ENCODE data around the gene ITGBL1. TPM values are rescaled to one million over a fixed set of nuclear protein-coding genes. Genes with fewer than 3 reads are reported as not detected.

Gene ITGBL1
- total RNA-seq, 1 donor from 2014 or later = 0.40 TPM

DNA sequence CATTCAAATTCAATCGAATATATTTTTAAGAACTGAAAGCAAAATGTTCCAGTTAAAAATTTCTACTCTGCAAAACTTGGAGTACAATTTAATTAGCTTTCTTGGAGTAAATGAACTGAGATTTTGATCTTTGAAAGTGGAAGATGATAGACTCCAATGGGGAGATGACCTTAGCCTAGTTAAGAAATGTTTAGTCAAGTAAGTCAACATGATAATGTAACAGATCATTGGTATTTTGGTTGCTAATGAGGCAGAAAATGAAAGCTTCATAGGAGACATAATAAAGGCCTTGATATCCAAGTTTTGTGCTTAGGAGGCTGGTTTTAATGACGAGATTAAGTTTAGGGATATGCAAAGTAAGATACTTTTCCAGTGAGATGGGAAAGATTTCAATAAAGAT, 181.7 kb downstream of the ITGBL1 start:
- no peak for ATAC-seq

DNA sequence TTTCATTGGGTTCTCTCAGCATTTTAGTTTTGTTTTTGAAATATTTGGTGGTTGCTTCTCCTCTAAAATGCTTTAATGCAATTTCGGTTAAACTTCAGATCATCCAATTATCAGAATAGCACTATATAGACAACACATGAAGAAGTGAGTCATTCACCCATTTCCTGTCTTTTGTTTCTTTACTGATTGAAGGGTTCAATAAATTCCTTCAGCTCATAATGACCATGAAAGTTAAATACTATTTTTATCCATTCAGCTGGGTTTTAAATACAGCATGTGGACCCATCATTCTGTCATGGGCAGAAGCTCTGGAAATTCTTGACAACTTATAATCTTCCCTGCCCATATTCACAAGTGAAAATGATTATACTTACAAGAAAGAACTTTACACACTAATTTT, 187.2 kb downstream of the ITGBL1 start:
- ATAC-seq = no peak

DNA sequence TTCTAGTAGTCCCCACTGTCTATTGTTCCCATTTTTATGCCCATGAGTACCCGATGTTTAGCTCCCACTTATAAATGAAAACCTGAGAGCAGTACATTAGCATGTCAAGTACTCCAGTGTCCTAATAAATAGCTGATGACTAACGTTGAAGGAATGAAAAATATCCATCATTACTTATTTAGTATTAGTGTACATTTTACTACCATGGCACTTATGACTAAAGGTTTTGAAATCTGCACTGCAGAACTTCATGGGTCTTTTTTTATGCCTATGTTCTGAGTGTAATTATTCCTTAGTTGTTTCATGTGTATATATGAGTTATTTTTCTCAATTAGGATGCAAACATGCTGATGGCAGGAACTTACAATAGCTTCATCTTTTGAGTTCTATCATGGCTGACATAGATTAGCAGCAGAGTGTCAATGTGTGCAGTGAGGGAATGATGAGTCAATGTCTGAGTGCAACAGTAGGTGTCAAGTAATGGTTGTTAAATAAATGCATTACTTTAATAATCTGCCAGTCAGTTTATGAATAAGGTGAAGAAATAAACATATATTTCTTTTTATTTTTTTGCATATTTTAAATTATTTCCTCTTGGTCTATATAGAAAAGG, 188.4 kb downstream of the ITGBL1 start:
- ATAC-seq = no peak

GRCh38 chr13:101645871-101646270, 193.4 kb downstream of the ITGBL1 start:
- no peak for ATAC-seq

DNA sequence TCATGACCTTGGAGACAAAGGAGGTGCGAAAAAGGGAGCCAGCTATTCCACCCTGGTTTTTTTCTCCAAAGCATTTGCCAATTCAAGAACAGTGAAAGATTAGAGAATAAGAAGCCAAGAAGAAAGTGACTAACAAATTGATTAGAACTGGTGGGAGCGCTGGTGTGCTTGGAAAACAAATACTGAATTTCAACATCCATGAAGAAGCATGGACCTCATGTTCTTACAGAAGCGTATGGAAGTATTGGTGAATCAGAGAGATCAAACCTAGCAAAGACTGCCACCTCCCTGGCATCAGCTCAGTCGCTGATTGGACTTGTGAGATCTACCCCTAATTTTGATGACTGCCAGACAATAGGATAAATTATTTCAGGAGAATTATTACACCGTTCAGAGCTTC, 195.3 kb downstream of the ITGBL1 start:
- no peak for ATAC-seq

DNA sequence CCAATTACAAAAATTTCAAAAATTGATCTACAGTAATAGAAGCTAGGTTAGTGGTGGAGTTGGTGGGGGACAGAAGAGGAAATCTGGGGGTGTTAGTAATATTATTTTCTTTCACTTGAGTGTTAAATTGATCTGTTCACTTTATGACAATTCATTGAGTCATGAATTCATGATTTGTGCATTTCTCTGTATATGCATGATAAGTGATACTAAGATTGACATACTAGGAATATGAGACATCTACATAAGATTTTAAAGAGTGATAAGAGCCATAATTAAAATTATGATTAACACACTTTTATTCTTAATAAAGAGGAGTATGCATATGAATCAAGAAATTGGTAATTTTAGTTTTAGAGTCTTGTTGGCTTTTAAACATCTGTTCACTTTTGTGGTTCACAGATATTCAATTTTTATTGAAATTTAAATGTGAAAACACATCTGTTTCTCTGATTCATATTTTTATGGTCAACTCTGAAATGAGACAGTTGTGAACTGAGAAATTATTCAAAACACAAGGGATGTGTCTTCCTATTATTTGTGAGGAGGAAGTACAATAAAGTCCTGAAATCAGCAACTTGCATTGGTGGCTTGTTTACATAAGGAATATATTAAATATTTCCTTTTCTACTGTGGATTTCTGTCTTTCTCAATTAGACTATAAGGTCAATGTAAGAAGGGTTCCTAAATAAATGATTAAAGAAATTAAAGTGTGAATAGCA, 196.5 kb downstream of the ITGBL1 start:
- no peak for ATAC-seq

DNA sequence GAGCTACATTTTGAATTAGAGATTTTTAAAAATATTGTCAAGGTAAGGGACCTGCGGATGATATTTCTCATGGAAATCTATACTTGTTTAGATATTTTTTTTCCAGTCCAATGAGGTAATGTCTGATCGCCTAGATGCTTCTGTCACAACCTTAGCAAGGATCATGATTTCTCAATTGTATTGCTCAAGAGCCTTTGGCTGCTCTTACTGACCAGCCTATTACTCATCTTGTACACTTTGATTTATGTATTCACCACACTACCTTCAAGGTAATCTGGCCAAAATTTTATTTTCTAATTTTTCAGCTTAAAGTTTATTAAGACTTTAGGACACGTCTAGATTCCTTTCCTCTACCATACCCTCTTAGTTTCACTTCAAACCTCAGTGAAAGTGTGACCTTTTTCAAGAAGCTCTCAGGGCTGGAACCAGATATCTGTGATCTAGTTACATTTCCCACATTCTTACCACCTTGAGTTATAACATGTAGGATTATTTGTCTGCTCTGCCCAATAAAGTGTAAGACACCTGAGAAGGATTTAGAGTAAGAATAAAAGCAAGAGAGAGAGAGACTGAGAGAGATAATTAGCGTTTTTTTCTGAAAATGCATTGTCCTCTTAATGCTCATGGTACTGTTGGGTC, 197.1 kb downstream of the ITGBL1 start:
- ATAC-seq = peak; percentile 77

DNA sequence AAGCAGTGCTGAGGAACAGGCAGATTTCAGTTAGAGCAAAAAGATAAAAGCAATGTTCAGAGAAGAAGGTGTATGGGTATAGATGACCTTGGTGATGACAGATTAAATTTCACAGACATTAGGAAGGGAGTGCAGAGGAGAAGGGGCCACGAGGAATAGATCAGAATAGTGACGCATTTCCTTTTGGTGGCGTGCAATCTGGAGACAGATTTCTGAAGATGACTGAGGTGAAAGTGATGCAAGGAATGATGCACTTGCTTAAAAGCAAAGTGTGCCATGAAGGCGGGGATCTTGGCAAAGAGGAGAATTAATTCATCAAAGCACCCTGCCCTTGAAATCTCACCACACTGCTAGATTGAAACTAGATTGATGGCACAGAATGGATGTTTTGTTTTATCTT, 202.4 kb downstream of the ITGBL1 start:
- no peak for ATAC-seq

GRCh38 chr13:101655435-101655834, 203.0 kb downstream of the ITGBL1 start:
- ATAC-seq = no peak

DNA sequence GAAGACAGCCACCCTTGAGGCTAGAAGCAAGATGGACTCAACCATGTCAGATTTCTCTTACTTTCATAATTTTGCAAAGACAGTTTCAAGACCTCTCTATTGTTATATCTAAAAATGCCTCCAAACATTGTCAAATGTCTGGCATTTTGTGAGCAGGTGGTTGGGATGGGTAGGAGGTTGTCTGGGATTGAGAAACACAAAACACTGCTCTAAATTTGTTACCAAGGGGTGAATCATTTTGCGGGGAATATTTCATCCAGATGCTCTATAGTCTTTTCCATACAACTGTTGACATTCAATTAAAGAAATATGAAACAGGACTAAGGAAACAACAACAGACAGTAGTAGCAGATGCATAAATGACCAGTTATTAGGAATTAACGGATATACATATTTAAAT, 208.2 kb downstream of the ITGBL1 start:
- no peak for ATAC-seq

GRCh38 chr13:101661839-101662238, 209.4 kb downstream of the ITGBL1 start:
- ATAC-seq = no peak

DNA sequence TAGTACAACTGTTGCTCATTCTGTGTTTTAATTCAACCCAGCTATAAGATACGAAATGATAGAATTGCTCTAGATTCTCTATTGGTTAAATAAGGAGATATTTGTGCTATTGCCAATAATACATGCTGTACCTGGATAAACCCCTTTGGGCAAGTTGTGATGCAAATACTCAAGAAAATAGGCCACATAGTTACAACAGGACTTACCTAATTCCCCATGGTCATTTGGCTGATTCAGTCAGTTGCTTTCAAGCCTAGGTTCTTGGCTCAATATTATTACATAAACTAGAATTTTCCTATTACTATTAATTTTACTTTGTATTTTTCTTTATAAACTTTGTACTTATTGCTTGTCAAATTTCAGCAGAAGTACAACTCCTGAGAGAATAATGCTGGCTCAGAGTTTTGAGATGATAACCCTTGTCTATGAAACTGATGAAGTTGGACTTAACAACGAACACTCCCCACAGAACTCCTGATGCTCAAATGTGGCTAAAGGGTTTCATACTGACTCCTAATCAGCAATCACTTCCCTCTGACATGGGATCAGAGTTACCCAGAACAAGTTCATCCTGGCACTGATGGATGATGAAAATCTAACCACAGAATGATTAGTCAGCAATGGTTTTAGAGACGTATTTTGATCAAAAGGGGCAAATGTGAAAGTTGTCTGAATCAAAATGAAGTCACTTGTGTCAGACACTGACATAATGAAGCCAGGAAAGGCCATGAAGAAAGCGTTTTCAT, 221.1 kb downstream of the ITGBL1 start:
- ATAC-seq = no peak

- no peak for ATAC-seq
Observed at GRCh38 chr13:101681834-101682233, 229.4 kb downstream of the ITGBL1 start.

DNA sequence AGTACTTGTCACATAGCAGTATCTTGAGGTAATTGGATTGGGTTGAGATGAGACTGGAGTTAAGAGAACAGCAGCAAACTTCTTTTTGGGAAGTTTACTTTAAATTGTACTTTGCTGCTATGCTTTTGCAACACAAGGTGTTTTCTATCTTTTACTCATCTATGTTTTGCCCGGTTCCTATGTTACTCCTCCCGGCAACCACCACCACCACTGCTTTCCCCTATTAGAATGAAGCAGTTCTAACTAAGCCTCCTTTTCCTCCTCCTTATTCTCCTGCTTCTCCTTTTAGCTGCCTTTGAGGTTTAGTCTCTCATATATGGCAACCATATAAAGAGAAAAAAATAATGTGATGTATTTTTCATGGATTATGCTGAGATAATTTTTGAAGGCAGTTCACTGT, 233.5 kb downstream of the ITGBL1 start:
- ATAC-seq = no peak

DNA sequence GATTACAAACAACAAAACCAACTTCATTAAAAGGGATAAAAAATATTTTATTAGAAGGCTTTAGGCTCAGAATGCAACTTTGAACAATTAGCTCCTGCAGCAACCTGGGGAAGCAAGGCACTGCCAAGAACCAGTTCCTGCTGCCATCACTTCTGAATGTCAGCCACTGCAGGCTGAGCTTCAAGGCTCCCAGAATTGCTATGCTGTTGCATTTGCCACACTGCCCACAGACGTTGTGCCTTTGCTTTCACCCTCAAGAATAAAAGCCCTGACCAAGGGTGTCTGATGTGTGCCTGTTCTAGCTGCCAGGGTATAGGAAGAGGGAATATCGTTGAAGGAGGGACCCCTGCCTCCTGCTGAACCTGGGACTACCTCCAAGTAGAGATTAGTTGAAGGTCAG, 238.4 kb downstream of the ITGBL1 start:
- ATAC-seq = no peak

DNA sequence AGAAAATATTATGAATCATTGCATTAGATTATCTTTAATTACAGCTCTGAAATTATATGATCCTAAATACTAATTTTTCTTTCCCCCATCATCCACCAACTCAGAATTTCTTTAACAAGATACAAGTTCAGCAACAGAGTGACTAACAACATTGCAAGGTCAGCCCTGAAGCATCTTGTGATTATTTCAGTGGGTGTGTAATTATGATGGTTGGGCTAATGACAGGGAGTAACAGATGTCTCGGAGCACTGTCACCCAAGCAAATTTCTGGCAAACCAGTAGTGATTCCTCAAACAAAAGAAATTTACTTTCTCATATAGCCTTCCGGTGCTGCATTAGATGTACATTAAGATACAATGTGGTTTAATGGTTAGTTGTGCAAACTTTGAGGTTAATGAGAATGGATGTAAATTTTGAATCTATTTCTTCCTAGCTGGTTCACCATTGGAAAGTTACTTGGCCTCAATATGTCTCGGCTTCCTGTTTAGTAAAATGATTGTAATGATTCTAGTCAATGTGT, 238.9 kb downstream of the ITGBL1 start:
- ATAC-seq = no peak

- ATAC-seq = no peak
Observed at GRCh38 chr13:101695870-101696516, 243.5 kb downstream of the ITGBL1 start.

GRCh38 chr13:101697745-101698144, 245.3 kb downstream of the ITGBL1 start:
- ATAC-seq = no peak

DNA sequence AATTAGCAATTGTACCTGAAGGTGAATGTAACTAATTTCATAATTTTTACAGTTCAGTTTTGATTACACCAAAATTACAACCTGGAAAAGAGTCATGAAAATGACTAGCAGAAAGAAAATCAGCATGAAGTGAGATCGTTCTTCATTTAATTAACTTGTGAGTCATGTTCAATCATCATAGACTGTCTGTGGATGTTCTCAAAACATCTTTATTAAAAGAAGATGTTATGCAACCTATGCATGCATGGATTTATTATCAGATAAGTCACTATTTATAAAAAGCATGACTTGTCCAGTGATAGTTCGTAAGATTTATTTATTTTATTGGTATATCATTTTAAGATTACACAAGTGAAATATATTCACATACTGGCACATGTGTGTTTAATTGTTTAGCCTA, 245.9 kb downstream of the ITGBL1 start:
- ATAC-seq = no peak

- no peak for ATAC-seq
Observed at GRCh38 chr13:101700598-101700997, 248.1 kb downstream of the ITGBL1 start.

GRCh38 chr13:101703081-101703480, 250.6 kb downstream of the ITGBL1 start:
- no peak for ATAC-seq

DNA sequence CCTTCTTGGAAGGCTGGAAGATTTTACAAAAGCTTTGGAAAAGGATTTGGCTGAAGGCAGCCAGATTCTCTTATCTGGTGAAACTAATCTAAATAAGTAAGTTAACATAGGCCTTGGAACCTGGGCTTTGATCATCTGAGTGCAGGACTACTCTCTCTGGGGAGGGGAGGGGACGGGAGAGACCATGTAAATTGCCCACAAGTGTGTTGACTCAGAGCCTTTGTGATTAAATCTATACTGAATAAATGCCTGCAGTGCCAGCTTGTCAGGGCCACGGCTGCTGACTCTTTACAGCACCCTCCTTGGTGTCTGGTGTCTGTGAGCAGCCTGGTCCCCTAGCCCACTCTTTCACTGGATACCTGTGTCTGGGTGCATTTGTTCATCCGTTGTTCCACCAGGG, 251.4 kb downstream of the ITGBL1 start:
- ATAC-seq = no peak

DNA sequence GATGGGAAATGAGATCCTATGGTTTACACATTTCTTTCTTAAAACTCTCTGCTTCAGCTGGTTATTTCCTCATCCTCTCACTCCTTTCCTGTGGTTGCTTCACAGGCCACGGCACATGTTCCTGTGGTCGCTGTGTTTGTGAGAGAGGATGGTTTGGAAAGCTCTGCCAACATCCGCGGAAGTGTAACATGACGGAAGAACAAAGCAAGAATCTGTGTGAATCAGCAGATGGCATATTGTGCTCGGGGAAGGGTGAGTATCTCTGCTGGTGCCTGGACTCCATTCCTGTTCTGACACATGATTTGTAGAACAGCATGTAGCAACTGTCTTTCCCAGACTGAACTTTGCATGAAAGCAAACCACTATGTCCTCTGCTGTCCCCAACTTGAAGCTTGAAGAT, 254.2 kb downstream of the ITGBL1 start:
- no peak for ATAC-seq
